GM12873 (cell line): ENCODE data around the gene TRIM34.

Source experiments
- CTCF ChIP-seq: IDR thresholded peaks from 2 replicates; pipeline ENCODE4 v1.5.1; 2012; ENCODE audit warnings: low read depth, mild to moderate bottlenecking, moderate library complexity, low read length, control low read depth; ENCODE audit not compliant: insufficient read depth; ENCODE audit errors: missing control alignments

Gene TRIM34

GRCh38 chr11:5608808-5609207, 16.0 kb upstream of the TRIM34 start:
- no peak for TF ChIP-seq CTCF

- TF ChIP-seq CTCF, result no peak
These were observed 14.4 kb upstream of the TRIM34 start for GRCh38 chr11:5610446-5610845.

- TF ChIP-seq CTCF, result peak; percentile 13
These were observed 13.2 kb upstream of the TRIM34 start for GRCh38 chr11:5611627-5612026.

- TF ChIP-seq CTCF, result no peak
These were observed 6.0 kb upstream of the TRIM34 start for GRCh38 chr11:5618807-5619206.

- TF ChIP-seq CTCF, result no peak
These were observed 3.9 kb upstream of the TRIM34 start for GRCh38 chr11:5620651-5621521.

GRCh38 chr11:5621580-5621979, 3.2 kb upstream of the TRIM34 start:
- TF ChIP-seq CTCF, result no peak

- no peak for TF ChIP-seq CTCF
These were observed 2.0 kb upstream of the TRIM34 start for GRCh38 chr11:5622802-5623201.

- TF ChIP-seq CTCF, result no peak
These were observed 480 bp downstream of the TRIM34 start for GRCh38 chr11:5625281-5625680.
